ENCODE results near the gene TFF2. TPM values are rescaled to one million over a fixed set of nuclear protein-coding genes. Genes with fewer than 3 reads are reported as not detected.

Gene TFF2
- total RNA-seq, 2 experiments from 2014 or later = not detected

- peaks cover 9 to 11% of the 10 kb centered on the region in 2 experiments for H3K27me3 ChIP-seq (ENCODE audit: control insufficient read depth in 1 of 2, insufficient read depth in 2 of 2, low read length in 2 of 2)
- no peak overlapping the region for H3K4me3 Mint-ChIP-seq
- TF ChIP-seq CTCF (IDR thresholded peaks at IDR 0.05) = no peak
- peaks cover 18% of the 10 kb centered on the region for H3K4me1 ChIP-seq (ENCODE audit: insufficient read depth, low read length)
- no peak overlapping the region for H3K27ac Mint-ChIP-seq
- peaks cover 15% of the 10 kb centered on the region for H3K4me1 Mint-ChIP-seq (ENCODE audit: low read depth)
- intact Hi-C loops (cut with DNase I, micrococcal nuclease) = no loop called here
- no peak overlapping the region for H3K27ac ChIP-seq (ENCODE audit: low read depth in 1 of 2, low read length in 2 of 2)
- no peaks in the 10 kb centered on the region for H3K9me3 ChIP-seq (ENCODE audit: control insufficient read depth in 1 of 2, insufficient read depth in 1 of 2, low read length in 2 of 2)
- POLR2A ChIA-PET = no interaction called here
- no peak overlapping the region for H3K4me3 ChIP-seq (ENCODE audit: low read length)
- H3K36me3 ChIP-seq (ENCODE audit: insufficient read depth, low read length) = no peaks in the 10 kb centered on the region
- ATAC-seq (ENCODE audit: poor library complexity) (no peak), DNase-seq (no peak)
- peaks cover 12% of the 10 kb centered on the region for H3K27me3 Mint-ChIP-seq
- CTCF ChIA-PET = interaction anchor here (1.0 to 1.4 kb wide), 8 partner anchors 15 to 228 kb away, joined by 3 to 9 read pairs (median 4); no protein-coding TSS in a partner anchor
- no peaks in the 10 kb centered on the region for H3K9me3 Mint-ChIP-seq
- no peaks in the 10 kb centered on the region for H3K36me3 Mint-ChIP-seq (ENCODE audit: low read depth)
Observed at GRCh38 chr21:42310411-42311001, 40.3 kb downstream of the TFF2 start.

GRCh38 chr21:42309753-42310213, 41.0 kb downstream of the TFF2 start:
- TF ChIP-seq CTCF (IDR thresholded peaks at IDR 0.05) = peak; percentile 80
- ChIA-PET CTCF (interaction anchor here (0.5 to 1.4 kb wide), 20 partner anchors 9 to 573 kb away, joined by 3 to 9 read pairs (median 3); no protein-coding TSS in a partner anchor), POLR2A (no interaction called here)
- Histone ChIP-seq H3K27ac (ENCODE audit: low read depth in 1 of 2, low read length in 2 of 2) (no peak overlapping the region), H3K9me3 (ENCODE audit: control insufficient read depth in 1 of 2, insufficient read depth in 1 of 2, low read length in 2 of 2) (no peaks in the 10 kb centered on the region), H3K36me3 (ENCODE audit: insufficient read depth, low read length) (no peaks in the 10 kb centered on the region), H3K4me1 (ENCODE audit: insufficient read depth, low read length) (peaks cover 18% of the 10 kb centered on the region), H3K4me3 (ENCODE audit: low read length) (no peak overlapping the region), H3K27me3 (ENCODE audit: control insufficient read depth in 1 of 2, insufficient read depth in 2 of 2, low read length in 2 of 2) (peaks cover 9 to 11% of the 10 kb centered on the region in 2 experiments)
- ATAC-seq (ENCODE audit: poor library complexity) = peak; percentile 86
- Mint-ChIP-seq H3K4me3 (no peak overlapping the region), H3K36me3 (ENCODE audit: low read depth) (no peaks in the 10 kb centered on the region), H3K9me3 (no peaks in the 10 kb centered on the region), H3K27ac (no peak overlapping the region), H3K27me3 (peaks cover 12% of the 10 kb centered on the region), H3K4me1 (ENCODE audit: low read depth) (peaks cover 15% of the 10 kb centered on the region)
- DNase-seq = peak; percentile 61 to 85 (median 67)
- intact Hi-C loops (cut with DNase I, micrococcal nuclease) = loop anchor here (1.0 to 5.0 kb wide), 3 partner anchors 141 to 523 kb away; no protein-coding TSS in a partner anchor

GRCh38 chr21:42308914-42309752, 41.7 kb downstream of the TFF2 start:
- DNase-seq = no peak
- peaks cover 18% of the 10 kb centered on the region for H3K4me1 ChIP-seq (ENCODE audit: insufficient read depth, low read length)
- H3K9me3 ChIP-seq (ENCODE audit: control insufficient read depth in 1 of 2, insufficient read depth in 1 of 2, low read length in 2 of 2) = no peaks in the 10 kb centered on the region
- no peak overlapping the region for H3K4me3 ChIP-seq (ENCODE audit: low read length)
- peaks cover 9 to 11% of the 10 kb centered on the region in 2 experiments for H3K27me3 ChIP-seq (ENCODE audit: control insufficient read depth in 1 of 2, insufficient read depth in 2 of 2, low read length in 2 of 2)
- CTCF ChIA-PET = interaction anchor here (0.5 to 1.4 kb wide), 18 partner anchors 10 to 574 kb away, joined by 3 to 9 read pairs (median 3); no protein-coding TSS in a partner anchor
- H3K4me3 Mint-ChIP-seq = no peak overlapping the region
- ATAC-seq (ENCODE audit: poor library complexity) = no peak
- no peak for TF ChIP-seq CTCF (IDR thresholded peaks at IDR 0.05)
- no peak overlapping the region for H3K27ac Mint-ChIP-seq
- no peaks in the 10 kb centered on the region for H3K9me3 Mint-ChIP-seq
- intact Hi-C loops (cut with DNase I, micrococcal nuclease) = loop anchor here (1.0 to 5.0 kb wide), 3 partner anchors 141 to 523 kb away; no protein-coding TSS in a partner anchor
- peaks cover 15% of the 10 kb centered on the region for H3K4me1 Mint-ChIP-seq (ENCODE audit: low read depth)
- peaks cover 12% of the 10 kb centered on the region for H3K27me3 Mint-ChIP-seq
- H3K27ac ChIP-seq (ENCODE audit: low read depth in 1 of 2, low read length in 2 of 2) = no peak overlapping the region
- H3K36me3 ChIP-seq (ENCODE audit: insufficient read depth, low read length) = no peaks in the 10 kb centered on the region
- POLR2A ChIA-PET = no interaction called here
- no peaks in the 10 kb centered on the region for H3K36me3 Mint-ChIP-seq (ENCODE audit: low read depth)

Measured in CD4-positive, alpha-beta T cell (primary cell).